Activated gamma-delta T cell treated with anti-CD3 and anti-CD28 coated beads, Interleukin-2, amount 50 U/mL, for 16 hours (primary cell): ENCODE data around the gene CPVL.

Experiments
- DNase-seq: peaks from one replicate; pipeline ENCODE4 v3.0.0-alpha.2; 2020; ENCODE audit warnings: low read depth

CPVL gene

DNA sequence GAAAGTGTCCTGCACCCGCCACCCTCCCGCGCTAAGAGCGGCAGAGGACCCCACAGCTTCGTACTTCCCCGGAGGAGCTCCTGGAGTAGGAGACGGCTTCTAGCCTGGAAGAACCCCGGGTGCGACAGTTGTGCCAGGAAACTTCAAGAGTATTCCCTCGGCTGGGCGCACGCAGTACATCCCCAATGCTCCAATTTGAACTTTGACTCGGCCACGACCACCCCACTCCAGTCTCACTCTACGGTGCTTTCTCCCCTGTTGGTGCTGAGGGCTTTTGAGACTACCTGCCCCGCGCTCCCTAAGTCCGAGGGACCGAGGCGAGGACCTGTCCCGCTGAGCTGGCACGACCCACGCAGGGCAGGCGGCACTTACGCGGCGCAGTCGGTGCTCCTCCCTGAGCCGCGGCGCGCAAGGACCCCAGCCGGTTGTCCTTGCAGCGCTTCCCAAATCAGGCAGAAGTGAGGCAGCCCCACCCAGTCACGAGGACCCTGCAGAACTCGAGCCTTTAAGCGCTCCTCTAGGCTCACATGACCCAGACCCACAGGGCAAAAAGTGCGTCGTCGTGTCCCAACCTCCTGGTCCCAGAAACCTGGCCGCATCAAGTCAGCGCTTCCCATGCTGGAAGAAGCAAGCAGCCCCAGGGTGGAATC lies at the start of gene CPVL:
TSS of gene CPVL (minus strand) at position 481 of the 650 bp plus-strand sequence. CDS start 25,476 bp downstream, outside the sequence.
- no peak for DNase-seq

DNA sequence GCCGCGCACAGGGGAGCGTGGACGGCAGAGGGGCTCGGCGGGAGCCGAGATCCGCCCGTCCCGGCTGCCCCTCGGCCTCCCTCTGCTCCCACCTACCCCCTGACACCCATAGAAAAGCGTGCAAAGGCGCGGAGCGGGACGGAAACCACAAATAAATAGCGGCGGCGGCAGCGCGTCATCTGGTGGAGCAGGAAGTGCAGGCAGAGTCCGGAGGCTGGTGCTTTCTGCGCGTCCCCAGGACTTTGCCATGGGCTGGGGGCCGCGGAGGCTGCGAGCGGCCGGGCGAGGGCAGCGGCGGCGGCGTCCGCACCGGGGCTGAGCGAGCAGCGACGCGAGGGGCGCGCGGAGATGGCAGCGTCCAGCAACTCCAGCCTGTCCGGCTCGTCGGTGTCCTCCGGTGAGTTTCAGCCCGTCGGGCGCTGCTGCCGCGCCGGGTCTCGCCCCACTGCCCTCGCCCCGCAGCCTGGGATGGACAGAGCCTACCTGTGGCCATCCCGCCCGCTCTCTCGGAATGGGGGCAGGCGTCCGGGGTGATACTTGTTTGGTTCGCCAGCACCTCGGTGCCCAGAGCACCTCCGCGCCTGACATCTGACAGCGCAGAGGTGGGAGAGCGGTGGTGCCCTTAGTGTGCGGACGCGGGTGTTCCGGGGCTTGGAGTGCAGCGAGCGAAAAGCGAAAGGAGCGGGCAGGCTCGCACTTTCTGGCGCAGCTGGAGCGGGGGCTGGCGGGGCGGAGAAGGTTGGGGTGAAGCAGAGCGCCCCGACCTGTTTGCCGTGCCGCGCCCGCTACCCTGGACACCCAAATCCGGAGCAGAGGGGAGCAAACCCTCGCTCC lies 48.5 kb upstream of the CPVL start, which contains the start of gene CHN2:
TSS of gene CHN2 (plus strand) at position 182 of the 834 bp plus-strand sequence.
- peak; percentile 52 for DNase-seq

DNA sequence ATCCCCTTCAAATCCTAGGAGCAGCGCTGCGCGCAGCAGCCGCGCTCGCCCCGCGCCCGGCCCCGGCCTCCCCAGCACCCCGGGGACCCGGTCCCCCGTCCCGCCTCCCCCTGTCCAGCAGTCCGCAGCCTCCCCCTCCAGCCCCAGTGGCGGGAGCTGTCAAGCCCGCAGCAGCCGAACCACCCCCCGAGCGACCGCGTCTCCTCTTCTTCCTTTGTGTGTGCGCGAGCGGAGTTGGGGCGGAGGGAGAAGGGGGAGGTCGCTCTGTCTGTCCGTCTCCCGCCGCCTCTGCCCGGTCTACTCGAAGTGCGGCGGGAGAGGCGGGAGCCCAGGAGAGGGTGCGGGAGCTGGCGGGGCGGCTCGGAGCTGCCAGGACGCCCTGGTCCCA lies 47.9 kb upstream of the CPVL start:
- peak; percentile 11 for DNase-seq

DNA sequence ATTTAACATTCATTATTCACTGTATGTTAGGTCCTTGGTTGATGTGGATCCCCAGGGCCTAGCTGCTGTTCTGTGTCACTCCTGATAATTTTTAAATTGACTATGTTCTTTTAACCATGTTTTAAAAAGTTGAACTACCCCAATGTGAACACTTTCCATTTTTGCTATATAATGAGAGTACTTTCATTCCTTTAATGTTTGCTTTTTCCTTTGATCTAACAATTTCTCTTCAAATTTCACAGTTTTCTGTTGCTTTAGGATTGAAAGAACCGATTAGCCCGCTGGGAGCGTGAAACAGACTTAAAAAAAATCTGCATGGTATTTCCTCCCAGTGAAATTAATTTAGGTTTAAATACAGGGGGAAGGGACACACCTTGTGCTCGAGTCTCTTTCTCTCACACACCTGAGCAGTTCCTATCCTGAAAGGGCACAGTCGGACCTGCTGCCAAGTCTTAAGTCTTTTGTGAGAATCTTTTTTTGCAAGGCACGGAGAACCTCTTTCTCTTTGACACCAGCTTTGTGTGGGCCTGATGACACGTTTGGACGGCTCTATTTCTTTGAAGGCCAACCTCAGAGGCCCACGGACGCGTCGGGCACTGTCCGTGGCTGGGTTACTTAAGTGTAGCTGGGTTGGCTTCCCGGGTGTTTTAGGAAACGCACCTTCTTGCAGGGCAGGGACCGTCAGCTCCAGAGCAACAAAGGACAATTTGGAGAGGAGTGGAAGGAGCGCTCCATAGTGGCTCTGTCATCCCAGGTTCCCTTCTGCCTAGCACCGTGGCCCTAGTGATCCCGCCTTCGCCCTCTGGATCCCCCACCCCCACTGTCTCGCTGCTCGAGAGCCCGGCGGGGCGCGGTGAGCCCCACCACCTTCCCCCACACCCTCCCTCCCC lies 47.2 kb upstream of the CPVL start:
- DNase-seq, result no peak

DNA sequence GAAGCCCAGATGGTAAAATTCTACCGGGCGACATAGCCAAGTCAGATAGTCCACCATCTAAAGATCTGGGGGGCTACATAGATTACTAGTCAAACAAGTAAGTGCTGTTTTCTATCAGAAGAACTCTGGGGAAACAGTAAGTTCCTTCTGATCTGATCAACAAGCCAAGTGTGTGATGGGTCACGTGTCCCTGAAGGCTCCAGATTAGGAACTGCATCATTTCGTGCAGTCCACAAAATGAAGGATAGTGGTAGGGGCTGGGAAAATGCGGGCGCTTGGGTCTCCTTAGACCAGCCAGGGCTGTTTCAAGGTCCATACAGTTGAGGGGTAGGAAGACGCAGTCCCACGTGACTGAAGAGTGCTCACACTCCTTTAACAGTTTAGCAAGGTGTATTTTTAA lies 46.5 kb upstream of the CPVL start:
- DNase-seq, result no peak

DNA sequence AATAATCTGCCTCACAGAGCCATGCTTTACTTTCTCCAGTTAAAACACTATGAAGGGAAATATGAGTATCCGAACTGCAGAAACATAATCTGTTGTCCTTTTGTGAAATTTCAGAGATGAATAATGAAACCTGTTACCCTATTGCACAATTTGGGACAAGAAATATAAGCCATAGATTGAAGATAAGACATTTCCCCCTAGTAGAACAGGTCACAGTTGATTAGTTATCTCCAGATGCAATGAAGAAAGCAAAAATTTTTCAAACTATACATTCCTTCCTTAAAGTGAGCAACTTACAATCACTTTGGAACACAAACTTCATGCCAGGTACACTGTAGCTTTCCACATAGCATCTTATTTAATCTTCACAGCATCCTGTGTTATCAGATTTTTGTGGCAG lies 46.0 kb upstream of the CPVL start:
- DNase-seq, result no peak

DNA sequence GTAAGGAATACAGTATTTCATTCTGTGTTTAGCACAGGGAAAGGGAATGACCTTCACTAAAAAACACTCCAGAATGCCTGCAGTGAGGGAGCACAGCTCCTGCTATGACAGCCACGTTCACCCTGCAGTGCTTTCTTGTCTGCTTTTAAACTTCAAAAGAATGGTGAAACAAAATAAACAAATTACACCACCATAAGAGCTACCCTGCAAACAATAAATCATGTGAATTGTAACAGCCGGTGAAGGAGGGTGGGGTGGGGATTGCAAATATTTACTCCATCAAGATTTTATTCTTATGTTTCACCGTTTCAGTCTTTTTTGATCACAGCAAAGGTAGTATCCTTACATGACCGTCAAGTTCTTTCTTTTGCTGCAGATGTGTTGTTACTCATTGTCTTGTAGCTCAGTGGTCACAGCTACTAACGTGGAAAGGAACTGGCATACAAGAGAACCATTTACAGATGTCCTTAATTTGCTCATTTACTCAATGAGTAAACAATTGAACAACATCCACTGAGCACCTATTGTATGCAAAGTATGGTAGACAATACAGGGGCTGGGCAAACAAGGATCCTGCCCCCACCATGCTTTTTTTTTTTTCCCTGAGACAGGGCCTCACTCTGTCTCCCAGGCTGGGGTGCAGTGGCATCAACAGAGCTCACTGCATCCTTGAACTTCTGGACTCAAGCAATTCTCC lies 44.2 kb upstream of the CPVL start:
- no peak for DNase-seq

DNA sequence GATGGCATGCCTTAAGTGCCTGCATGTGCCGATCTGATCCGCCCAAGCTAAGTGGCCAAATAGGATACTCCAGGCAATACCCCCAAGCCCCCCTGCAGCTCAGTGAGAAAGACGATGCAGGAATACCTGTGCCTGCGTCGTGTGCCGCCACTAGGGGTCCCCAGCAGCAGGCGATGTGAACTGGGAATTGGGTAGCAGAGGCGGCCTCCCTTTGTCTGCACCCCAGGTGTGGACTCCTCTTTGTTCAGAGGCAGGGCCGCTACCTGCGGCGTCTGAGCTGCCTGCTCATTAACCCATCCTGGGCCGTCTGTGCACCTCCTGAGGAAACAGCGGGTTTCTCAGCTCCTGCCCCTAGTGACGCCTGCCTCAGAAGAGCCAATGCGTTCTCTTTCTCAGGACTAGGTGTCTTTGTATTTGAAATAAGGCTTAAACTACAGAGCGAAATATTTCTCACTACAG lies 43.4 kb upstream of the CPVL start:
- peak; percentile 58 for DNase-seq

DNA sequence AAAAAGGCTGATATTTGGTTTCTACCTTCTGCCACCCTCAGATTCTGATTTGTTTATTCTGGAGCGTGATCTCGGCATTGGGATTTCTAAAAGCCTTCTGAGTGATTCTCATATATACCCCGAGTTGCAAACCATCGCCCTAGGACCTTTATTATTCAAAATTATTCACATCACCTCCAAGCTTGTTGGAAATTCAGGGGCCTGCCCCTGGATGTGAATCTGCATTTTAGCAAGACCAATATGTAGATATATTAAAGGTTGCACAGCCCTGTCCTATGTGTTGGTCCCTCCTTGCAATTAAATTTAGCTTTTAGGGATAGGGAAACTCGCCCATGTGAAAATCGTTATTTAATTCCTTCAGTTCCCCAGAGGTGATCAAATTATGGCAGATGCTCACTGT lies 39.3 kb upstream of the CPVL start:
- DNase-seq, result no peak

DNA sequence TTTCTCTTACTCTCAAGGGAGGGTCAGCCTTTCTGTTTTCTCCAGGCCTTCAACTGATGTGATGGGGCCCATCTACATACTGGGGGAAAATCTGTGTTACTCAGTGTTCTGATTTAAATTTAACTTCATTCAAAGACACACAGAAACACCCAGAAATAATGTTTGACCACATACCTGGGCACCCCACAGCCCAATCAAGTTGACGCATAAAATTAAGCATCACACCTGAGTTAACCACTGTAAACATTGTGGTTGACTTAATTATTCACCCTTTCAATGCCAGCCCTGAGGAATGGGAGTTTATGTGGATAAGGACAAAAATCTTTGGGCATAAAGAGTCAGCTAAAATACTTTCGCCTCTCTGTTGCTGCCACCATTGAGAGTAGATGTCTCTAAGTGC lies 38.3 kb upstream of the CPVL start:
- no peak for DNase-seq

DNA sequence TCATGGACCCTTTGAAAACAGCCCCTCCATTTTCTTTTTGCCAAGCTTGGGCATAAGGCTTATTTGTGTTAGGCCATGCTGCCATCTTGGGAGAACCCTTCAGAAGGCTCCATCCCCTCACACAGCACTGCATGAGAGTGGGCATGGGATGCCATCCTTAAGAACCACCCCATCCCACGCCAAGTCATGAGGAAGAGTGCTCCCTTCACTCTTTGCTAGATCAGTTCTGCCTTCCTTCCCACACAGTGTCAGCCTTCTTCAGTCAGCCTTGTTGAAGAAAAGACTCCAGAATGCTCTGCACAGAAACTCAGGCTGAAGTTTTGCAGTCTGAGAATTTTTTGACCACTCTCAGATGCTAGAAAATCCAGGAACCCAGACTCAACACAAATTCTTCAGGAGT lies 32.8 kb upstream of the CPVL start:
- DNase-seq, result no peak

DNA sequence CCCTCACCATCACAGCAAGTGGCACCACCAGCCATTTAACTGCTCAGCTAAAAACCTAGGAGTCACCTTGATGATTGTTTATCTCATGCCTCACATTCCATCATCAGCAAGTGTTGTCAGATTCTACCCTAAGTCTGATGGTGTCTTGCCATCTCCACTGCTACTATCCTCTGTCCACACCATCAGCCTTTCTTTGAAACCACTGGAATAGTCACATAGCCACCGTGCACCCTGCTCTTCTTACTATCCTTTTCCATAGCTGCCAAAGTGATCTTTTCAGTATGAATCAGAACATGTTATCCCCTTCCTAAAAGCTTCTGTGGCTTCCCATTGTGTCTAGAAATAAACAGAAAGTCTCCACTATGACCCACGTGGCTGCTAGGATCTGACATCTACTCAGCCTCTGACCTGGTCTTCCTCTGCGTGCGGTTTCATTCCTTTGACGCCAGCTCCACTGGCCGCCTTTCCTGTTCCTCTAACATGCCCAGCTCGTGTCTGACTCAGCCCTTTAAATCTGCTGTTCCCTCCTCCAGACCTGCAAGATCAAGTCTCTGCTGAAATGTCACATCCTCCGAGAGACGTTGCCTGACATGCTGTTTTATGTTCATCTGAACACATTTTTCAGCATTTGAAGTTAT lies 31.7 kb upstream of the CPVL start:
- no peak for DNase-seq

DNA sequence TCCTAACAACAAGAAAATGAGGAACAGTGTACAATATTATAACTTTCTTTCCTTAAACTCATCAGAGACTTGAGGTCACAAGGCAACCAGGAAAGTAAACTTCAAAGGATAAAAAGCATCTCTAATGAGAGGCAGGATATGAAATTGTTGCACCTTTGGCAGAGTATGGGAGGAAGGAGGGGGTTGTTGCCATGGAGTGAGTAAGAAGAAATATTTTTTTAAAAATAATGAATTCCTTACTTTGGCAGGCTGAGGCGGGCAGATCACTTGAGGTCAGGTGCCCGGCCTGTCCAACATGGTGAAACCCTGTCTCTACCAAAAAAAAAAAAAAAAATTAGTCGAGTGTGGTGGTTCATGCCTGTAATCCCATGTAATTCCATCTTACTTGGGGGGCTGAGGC lies 27.1 kb upstream of the CPVL start:
- no peak for DNase-seq

DNA sequence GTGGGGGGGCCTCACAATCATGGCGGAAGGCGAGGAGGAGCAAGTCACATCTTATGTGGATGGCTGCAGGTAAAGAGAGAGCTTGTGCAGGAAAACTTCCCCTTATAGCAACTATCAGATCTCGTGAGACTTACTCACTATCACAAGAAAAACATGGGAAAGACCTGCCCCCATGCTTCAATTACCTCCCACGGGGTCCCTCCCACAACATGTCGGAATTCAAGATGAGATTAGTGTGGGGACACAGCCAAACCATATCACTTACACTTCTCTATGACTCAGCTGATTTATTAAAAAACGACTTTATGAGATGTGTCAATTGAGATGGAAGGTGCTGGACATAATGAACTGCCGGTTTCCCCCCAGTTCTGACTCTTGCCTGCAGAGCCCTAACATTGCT lies 24.4 kb upstream of the CPVL start:
- DNase-seq, result no peak

DNA sequence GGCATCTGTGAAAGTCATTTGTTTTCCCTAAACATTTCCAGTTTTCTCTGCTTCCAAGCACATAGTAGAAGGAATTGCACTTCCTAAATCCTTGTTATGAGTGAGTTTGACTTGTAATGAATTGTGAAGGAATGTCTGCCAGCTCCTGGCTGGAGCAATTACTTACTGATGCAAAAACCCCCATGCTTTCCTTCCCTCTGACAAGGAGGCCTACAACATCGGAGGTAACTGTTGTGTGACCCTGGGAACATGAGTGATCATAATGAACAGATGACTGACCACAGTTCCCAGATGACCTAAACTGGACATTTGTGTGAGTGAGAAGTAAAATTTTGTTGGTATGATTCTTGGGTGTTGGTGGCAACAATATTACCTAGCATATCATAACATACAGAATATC lies 21.4 kb upstream of the CPVL start:
- no peak for DNase-seq

DNA sequence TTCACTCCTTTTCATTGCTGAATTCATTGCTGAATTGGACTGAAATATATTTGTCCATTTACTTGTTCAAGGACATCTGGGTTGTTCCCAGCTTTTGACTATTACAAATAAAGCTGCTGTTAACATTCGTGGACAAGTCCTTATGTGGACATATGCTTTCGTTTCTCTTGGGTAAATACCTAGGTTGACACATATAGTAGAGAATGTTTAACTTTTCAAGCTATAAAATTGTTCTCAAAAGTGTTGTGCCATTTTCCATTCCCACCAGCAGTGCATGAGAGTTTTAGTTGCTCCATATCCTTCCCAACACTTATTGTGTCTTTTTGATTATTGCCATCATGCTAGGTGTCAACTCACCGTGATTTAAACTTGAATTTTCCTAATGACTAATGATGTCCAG lies 17.5 kb upstream of the CPVL start:
- no peak for DNase-seq

DNA sequence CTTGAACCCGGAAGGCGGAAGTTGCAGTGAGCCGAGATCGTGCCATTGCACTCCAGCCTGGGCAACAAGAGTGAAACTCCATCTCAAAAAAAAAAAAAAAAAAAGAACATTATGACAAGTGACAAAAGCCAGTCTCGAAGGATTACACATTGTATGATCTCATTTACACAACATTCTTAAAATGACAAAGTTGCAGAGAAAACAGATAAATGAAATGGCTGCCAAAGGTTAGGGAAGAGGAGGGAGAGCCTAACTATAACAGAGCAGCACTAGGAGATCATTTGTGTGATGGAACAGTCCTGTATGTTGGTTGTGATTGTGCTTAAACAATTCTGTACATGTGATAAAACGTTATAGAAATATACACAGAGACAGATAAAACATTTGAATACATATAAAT lies 16.2 kb upstream of the CPVL start:
- DNase-seq, result no peak

DNA sequence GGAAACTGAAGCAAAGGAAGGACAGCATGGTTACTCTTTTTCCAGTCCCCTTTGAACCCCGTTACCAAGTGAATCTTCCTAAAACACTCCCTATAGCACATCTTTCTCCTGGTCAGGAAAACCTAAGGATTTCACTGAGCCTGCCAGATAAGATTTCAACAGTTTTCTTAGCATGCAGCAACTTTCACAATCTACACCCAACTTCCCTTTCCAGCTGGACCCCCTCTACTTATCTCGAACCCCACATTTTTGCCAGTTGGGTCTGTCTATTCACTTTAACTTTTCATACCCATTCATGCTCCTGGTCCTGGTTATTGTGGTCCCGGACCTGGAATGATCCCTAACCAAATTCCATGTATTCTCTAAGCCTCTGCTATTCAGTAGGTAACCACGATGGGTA lies 14.9 kb upstream of the CPVL start:
- DNase-seq, result no peak

DNA sequence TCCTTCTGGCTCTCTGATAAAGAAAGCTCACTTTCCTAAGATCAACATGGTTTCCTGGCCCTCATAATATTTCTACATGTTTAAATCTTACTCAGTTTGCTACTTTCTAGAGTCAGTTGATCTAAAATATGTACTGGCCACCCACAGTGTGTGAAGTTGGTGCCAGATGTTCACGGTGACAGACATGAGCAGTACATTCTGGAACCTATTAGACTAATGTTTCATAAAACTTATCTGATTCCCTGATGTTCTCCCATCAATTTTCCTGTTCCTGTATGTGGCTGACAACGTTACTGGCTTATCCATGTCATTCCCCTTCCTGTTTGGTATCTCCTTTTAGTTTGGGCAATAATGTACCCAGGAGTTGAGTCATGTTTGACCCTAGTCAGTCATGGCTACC lies 13.7 kb upstream of the CPVL start:
- DNase-seq, result no peak

DNA sequence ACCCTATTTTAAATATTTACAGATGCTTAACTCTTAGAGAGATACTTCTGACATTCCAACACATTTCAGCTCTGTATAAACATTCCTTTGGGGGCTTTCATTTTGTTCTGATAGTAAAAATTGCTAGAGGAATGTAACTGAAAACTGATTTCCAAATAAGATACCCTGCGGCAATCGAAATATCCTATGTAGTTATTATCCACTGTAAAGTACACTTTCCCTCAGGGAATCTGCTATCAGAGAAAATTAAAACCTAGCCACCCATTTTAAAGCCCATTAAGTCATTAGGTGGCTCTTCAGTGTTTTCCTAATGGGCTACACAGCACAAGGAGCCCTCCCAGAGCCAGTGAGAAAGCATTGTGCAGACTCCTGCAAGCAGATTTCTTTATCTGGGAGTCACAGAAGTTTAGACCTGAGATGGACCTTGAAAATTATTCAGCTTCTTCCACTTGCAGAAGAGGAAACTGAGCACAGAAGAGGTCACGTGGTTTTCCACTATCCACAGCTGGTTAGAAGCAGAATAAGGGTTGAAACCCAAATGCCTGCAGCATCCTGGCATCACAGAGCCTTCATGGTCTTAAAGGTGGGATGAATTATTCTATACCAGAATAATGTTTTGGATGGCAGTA lies 12.6 kb upstream of the CPVL start:
- no peak for DNase-seq

DNA sequence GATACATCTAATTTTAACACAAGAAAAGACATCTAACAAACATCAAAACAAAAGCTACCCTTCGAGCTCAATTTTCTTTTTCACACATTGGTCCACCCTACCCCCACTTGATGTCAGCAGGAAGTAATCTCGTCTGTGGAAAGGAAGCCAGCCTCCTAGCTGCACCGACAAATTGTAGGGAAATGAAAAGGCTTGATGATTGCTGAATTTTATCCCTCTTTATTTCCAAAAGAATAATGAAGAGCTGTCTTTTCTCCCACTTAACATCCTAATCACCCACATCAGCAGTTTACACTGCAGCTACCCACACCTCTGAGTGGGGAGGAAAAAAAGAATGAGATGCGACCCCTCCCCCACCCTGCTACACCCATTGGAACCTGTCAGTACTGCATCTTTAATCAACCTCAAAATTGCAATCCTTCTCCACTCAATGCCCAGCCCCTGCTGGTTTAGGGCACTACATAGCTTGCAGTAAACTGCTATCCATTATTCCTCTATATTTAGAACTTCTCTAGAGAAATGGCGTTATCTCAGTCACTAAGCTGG lies 10.6 kb upstream of the CPVL start:
- DNase-seq, result no peak
